HG03575 (cell line): ENCODE results near the gene DDX19B.
"Not testable (repeated sequence)": the region's sequence is repeated elsewhere in the genome, so short reads cannot be mapped to it uniquely, and the experiment has no call there.

ENCODE experiments used
- ATAC-seq: cut with Tn5 transposase; IDR thresholded peaks from one replicate; pipeline ENCODE4 v1.9.1; 2021; ENCODE audit not compliant: unreplicated experiment, insufficient number of reproducible peaks, low FRiP score; ENCODE audit errors: extremely low read depth

DDX19B gene

DNA sequence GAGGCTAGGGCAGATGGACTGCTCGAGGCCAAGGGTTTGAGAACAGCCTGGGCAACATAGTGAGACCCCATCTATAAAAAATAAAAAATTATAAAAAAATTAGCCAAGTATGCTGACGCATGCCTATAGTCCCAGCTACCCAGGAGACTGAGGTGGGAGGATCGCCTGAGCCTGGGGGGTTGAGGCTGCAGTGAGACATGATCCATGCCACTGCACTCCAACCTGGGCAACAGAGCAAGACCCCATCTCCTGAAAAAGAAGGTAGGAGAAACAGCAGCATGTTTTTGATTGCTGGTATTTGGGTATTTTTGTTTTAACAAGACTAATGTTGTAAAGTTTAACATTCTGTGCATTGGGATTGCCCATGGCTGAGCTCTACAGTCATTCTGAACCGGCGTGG is 38.8 kb downstream of the DDX19B start:
- no peak for ATAC-seq

DNA sequence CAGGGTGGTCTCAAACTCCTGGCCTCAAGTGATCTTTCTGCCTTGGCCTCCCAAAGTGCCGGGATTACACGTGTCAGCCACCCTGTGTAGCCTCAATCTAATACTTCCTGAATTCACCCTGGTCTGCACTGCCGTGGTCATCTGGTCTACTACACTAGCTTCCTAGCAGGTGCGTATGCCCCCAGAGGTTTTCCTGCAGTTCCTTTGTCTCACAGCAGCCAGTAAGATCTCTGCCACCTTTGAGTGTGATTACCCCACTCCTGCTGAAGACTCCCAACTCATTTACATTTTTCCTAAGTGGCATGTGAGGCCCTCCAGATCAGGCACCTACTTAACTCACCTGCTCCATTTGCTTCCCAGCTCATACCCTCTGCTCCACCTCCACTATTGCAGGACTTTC is 42.6 kb downstream of the DDX19B start:
- no peak for ATAC-seq

DNA sequence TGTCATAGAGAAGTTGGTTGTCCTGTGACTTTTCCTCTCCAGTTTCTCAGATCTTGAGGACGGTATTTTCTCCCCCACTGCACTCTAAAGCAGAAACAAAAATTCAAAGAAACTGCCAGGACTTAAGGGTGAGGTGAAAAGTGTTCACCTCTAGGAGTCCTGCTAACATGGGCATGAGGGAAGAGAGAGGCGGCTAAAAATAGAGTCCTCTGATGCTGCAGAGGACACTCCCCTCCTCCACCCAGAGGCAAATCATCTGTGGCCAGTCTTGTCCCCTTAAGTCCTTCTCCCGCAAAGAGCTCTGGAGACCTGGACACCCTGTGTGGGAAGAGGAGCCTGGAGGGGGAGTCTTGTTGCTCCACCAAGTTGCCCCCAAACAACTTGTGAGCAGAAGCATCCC is 43.0 kb downstream of the DDX19B start:
- no peak for ATAC-seq

DNA sequence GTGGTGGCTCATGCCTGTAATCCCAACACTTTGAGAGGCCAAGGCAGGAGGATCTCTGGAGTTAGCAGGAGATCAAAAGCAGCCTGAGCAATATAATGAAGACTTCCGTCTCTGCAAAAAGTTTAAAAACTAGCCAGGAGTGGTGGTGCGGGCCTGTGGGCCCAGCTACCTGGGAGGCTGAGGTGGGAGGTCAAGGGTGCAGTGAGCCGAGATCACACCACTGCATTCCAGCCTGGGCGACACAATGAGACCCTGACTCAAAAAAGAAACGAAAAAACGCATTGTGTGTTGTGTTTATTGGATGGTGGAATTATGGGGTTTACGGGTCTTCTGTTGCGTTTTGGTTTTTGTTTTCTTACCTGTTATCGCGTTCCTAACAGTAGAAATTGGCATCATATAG is 46.9 kb downstream of the DDX19B start:
- no peak for ATAC-seq

DNA sequence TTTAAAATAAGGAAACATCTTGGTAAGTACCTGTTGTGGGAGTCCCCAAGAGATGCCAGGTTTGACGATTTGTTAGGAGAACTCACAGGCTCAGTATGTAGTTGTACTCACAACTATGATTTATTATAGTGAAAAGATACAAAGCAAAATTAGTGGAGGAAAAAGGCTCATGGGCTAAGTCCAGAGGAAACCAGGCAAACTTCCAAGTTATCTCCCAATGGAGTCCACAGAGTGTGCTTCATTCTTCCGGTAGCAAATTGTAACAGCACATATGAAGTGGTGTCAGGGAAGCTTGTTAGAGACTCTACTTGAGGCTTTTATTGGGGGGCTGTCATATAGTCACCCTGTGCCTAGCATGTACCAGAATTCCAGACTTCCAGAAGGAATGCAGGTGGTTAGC is 50.0 kb downstream of the DDX19B start:
- no peak for ATAC-seq

DNA sequence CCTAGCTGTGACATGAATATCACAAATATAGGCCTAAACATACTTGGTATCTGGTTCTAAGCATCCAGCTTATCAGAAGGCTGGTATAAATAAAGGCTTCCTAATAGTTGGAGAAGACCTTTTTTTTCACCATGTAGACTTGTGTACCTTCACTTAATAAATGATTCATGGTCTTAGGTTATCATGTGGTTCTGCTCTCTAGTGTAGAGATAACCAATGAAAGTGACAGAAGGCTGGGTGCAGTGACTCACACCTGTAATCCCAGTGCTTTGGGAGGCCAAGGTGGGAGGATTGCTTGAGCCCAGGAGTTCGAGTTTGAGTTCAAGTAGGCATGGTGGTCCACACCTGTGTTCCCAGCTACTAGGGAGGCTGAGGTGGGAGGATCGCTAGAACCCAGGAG is 50.8 kb downstream of the DDX19B start:
- no peak for ATAC-seq

DNA sequence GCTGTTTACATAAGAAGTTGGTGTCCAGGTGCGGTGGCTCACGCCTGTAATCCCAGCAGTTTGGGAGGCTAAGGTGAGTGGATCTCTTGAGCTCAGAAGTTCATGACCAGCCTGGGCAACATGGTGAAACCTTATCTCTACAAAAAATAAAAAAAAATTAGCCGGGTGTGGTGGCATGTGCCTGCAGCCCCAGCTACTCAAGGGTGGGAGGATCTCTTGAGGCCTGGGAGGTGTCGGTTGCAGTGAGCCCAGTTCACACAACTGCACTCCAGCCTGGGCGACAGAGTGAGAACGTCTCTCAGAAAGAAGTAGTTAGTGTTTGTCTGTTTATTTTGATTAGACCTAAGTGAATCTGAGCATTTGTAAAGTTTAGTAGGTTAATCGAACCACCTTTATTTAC is 60.6 kb downstream of the DDX19B start:
- no peak for ATAC-seq

DNA sequence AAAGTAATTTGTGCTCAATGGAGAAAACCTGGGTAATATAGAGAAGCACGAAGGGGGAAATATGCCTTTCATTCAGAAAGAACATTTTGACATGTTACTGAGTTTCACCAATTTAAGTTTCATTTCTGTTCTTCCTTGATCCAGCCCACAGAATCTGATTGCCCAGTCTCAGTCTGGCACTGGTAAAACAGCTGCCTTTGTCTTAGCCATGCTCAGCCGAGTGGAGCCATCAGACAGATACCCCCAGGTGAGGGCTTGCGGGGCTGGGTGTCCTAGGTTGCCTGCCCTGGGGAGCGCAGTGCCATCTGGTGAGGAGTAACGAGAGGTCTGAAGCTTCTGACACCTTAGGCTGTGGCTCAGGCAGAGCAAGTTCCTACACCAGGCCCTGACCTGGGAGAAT is 65.4 kb downstream of the DDX19B start:
- no peak for ATAC-seq

DNA sequence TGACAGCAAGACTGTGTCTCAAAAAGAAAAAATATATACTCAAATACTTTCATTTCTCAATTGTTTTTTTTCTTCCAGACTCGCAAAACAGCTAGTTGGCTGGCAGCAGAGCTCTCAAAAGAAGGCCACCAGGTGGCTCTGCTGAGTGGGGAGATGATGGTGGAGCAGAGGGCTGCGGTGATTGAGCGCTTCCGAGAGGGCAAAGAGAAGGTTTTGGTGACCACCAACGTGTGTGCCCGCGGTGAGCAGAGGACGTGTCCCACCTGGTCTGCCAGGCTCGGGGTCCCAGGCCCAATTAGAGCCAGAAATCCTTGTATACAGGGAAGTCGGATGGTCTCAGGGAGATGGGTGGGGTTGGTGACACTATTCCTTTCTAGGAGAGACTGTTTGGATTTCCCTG is 71.2 kb downstream of the DDX19B start:
- not testable (repeated sequence) for ATAC-seq

DNA sequence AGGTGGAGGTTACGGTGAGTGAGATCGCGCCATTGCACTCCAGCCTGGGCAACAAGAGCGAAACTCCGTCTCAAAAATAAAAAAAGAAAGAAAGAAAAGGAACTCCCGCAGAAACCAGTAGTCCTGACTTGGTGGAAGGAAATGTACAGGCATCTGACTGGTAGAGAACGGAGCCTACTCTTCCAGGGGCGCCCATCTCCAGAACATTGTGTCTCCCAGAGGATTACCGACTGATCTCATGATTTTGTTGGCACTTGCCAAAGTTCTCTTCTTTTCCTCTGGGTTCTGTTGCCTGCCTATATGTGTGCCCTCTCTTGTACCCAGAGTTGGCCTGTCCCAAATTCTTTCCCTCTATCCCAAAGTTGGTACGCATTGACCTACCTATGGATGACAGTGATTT is 71.9 kb downstream of the DDX19B start:
- ATAC-seq = no peak

DNA sequence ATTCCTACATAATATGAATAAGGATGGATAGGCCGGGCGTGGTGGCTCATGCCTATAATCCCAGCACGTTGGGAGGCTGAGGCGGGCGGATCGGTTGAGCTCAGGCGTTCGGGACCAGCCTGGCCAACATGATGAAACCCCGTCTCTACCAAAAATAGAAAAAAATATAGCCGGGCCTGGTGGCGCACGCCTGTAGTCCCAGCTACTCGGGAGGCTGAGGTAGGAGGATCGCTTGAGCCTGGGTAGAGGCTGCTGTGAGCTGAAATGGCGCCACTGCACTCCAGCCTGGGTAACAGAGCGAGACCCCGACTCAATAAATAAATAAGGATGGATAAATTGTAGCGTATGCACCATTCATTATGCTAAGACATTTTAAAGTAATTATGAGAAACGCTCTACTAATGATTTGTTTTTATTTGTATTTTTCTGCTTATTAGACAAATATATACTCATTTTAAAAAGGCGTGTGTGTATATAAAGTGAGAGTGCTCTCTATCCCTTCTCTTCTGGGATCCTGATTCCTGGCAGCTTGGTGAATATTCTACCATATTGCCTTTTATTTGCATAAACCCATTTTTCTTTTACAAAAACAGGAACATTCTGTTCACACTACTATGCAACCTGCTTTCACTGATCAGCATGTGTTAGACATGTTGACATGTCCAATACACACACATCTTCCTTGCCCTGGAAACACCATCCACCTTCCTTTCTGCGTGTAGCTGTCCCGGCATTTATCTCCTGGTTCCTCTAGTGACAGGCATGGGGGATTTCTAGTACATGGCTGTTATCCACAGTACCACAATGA is 74.1 kb downstream of the DDX19B start:
- no peak for ATAC-seq

DNA sequence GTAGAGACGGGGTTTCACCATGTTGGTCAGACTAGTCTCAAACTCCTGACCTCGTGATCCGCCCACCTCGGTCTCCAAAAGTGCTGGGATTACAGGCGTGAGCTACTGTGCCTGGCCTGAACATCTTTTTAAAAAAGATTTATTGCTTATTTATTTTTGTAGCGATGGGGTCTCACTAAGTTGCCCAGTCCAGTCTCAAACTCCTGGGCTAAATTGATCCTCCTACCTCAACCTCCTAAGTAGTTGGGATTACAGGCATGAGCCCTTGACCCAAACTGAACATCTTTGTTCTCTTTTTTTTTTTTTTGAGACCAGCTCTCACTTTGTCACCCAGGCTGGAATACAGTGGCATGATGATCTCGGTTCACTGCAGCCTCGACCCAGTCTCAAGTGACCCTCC is 75.2 kb downstream of the DDX19B start:
- no peak for ATAC-seq

DNA sequence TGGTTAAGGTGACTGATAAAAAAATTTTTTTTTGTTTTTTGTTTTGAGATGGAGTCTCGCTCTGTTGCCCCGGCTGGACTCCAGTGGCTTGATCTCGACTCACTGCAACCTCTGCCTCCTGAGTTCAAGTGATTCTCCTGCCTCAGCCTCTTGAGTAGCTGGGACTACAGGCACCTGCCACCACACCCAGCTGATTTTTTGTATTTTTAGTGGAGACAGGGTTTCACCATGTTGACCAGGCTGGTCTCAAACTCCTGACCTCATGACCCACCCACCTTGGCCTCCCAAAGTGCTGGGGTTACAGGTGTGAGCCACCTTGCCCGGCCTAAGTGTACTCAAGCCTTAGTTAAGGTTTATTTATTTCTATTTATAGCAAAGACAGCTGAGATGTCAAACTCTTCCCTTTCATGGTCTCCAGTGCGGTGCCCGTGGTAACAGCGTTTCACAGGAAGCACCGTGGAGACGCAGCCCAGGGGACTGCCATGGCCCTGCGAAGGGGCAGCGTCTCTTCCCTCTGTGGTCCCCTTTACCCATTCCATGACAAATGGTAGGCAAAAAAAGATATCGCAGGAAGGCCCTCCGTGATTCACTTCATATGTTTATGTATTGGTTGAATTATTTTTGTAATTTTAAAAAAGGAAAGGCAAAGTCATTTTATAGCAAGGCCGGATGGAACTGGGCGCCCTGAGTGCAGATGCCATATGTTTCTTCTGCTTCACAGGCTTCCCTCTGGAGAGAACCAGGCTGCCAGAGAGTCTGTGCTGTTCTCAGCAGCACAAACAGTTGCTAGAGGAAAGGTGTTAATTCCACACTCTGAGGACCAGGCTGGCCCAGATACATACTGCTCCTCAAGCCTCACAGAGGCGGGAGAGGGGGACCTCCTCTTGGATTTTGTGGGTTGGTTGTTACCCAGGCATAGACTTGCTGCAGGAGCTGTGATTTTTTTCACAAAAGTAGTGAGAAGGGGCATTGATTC is 76.9 kb downstream of the DDX19B start:
- ATAC-seq = no peak

DNA sequence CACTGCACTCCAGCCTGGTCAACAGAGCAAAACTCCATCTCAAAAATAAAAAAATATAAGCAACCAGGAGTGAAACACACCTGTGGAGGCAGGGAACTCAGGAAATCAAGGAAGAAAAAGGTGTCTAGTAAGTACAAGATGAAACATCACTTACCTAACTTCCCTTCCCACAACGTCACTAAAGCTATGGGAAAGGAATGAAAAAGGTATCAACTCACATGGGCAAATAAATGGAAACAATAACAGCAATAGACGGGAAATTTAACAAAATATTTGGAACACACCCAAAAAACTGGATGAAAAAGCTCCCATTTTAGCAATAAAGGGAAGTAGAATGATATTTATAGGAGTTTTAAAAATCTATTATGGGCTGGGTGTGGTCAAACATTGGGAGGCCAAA is 78.8 kb downstream of the DDX19B start:
- no peak for ATAC-seq

DNA sequence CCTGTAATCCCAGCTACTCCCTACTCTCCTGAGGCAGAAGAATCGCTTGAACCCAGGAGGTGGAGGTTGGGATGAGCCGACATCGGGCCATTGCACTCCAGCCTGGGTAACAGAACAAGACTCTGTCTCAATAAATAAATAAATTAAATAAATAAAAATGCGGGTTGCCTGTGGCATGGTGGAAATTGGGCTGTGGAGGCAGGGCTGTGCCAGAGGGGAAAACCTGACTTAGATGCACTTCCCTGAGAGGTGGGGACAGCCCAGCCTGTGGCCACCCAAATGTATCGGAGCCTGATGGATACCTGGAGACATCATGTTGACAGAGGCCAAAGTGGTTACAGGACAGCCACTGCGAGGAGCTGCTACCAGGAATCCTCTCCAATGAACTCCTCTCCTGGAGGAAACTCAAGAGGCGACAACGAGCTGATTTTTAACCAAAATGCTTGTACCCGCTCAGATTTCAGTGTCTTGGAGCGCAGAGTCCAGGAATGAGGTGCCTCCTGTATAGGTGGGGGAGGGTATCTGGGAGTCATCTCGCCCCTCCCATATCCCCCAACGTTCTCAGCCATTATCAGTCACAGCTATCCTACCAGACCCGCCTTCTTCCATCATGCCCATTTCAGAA is 80.0 kb downstream of the DDX19B start:
- ATAC-seq = no peak

DNA sequence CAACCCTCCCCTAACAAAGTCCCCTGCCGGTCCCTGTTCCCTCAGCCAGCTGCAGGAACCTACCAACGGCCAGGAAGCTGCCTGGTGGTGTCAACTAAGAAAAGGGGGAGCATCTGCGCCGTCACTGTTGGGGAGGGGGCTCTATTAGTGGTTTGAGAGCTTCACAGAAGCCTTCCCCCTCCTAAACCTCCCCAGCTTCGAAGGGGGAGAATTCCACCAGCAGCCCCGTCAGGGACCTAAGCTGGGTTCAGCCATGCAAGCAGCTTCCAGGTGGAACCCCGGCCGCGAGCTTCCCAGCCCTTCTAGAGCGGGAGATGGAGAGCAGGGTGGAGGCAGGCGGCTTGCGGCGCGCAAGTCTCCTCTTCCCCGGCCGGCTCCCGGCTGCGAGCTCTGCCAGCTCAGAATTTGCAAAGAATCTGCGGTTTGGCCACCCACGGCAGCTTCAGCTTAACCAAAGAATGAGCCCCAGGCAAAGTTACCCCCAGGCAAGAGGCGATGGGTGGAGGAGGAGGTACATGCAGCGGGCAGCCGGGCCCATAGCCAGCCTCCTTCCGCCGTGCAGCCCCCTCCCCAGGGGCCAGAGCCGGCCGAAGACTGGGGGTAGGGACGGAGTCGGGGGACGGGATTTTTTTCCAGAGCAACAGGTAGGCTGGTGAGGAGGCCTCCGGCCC is 81.4 kb downstream of the DDX19B start:
- peak; percentile 12 for ATAC-seq

DNA sequence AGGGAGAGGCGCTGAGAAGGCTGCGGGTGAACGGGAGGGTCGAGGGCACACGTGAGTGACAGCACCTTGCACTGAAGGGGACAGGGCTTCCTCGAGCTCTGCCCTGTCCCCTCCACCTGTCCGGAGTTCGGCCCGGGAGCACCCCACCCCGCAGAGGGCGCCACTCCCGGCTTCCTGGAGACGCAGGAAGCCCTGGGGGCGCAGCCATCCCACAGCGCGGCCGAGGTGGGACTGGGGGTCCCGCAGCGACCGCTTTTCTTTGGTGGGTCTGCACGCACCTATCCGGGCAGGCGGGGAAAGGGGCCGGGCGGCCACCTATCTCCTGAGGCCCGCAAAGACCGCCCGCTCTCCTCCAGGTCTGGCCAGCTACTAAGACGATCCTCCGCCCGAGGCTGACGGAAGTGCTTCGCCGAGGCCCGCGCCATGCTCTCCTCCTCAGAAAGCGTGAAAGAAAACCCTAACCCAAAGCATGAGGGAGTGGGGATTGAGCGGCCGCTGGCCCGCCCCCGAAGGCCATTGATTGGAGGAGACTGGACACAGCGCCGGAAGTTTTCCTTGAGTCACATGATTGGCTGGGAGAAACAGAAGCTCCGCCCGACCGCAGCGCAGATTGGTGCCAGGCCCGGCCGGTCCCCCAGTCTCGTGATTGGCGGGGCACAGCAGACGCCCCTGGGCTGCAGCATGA is 82.1 kb downstream of the DDX19B start:
- peak; percentile 59 for ATAC-seq

DNA sequence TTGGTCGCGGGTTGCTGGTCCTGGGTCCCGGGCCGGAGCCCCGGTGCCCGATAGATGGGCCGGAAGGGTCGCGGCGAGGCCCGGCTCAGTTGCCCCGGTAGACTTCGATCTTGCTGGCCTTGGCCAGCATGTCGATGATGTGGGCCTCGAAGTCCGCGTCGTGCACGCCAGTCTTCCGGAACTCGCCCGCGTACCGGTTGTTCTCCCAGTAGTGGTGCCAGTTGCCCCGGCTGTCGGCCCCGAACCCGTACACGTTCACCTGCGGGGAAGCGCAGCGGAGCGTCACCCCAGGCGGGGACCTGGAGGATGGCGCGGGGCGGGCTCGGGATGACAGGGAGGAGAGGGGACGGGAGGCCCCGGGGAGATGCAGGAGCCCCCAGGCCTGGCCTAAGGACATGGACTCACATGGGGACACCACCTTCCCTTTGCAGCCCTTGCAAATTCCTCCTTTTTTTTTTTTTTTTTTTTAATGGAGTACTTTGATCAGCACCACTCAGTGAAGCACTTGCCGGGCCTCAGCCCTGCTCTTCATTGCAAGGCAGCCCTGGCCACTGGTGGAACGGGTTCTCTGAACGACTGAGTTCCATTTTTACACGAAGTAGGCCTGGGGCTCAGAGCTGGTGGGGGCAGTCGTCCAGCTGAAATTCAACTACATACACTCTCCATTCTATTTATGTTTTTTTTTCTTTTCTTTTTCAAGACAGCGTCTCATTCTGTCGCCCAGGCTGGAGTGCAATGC is 82.8 kb downstream of the DDX19B start:
- no peak for ATAC-seq
